Muscle of leg (tissue), 11 donors: ENCODE results near the gene NYNRIN. TPM values are rescaled to one million over a fixed set of nuclear protein-coding genes. Genes with fewer than 3 reads are reported as not detected.

Experiments
- DNase-seq: peaks from one replicate; pipeline ENCODE4 v3.0.0; 2013
- H3K27ac ChIP-seq: one replicate; pipeline ENCODE4 v1.5.1; 2013; ENCODE audit warnings: mild to moderate bottlenecking, low read length, control low read depth
- H3K27me3 ChIP-seq: one replicate; pipeline ENCODE4 v1.6.1; 2013; ENCODE audit warnings: low read length; ENCODE audit not compliant: control insufficient read depth, insufficient read depth
- H3K36me3 ChIP-seq: one replicate; pipeline ENCODE4 v1.6.1; 2013; ENCODE audit warnings: low read length; ENCODE audit not compliant: control insufficient read depth, insufficient read depth
- H3K4me1 ChIP-seq: one replicate; pipeline ENCODE4 v1.6.1; 2013; ENCODE audit warnings: low read length; ENCODE audit not compliant: control insufficient read depth, insufficient read depth
- H3K4me3 ChIP-seq: one replicate; pipeline ENCODE4 v1.5.1; 2013; ENCODE audit warnings: low read length, control low read depth
- H3K9me3 ChIP-seq: replicated peaks from 2 replicates; pipeline ENCODE4 v1.6.1; 2013; ENCODE audit warnings: low read depth, low read length; ENCODE audit not compliant: control insufficient read depth
- WGBS: methylation state at CpG from one replicate; pipeline ENCODE4 v1.1.5; 2013; ENCODE audit warnings: missing lambda C conversion rate; ENCODE audit not compliant: insufficient coverage; 5-methylcytosine and 5-hydroxymethylcytosine counted together
- polyA plus RNA-seq, 8 donors: library from polyadenylated mRNA; unstranded; fragments of 120-200 nt; gene quantifications; one replicate each; pipeline versions ENCODE4 v1.2.1 to v1.2.3, GENCODE V29; 2013; ENCODE audit warnings: inconsistent platforms in 1 of 8, low replicate concordance in 1 of 8; ENCODE audit not compliant: insufficient read length in 8 of 8, insufficient read depth in 1 of 8
- total RNA-seq: library from RNA; stranded (reverse); fragments of 120-200 nt; gene quantifications from one replicate; pipeline ENCODE4 v1.2.4, GENCODE V29; 2013

NYNRIN gene
- total and polyA plus RNA-seq, 9 donors, result 16.5 to 45.3 (median 29.5) TPM

GRCh38 chr14:24425704-24426103 lies 26.9 kb downstream of the NYNRIN start:
- DNase-seq, result peak; percentile 78
- Histone ChIP-seq H3K4me1 (peaks cover 14% of the 10 kb centered on the region), H3K4me3 (no peak overlapping the region), H3K27me3 (no peaks in the 10 kb centered on the region), H3K9me3 (no peaks in the 10 kb centered on the region), H3K36me3 (no peaks in the 10 kb centered on the region), H3K27ac (no peak overlapping the region)
- WGBS, result 20% methylated on average over 1 of the region's 3 CpGs

GRCh38 chr14:24426150-24426911 lies 27.5 kb downstream of the NYNRIN start:
- Histone ChIP-seq H3K4me1 (peaks cover 20% of the 10 kb centered on the region), H3K4me3 (no peak overlapping the region), H3K36me3 (peaks cover under 1% of the 10 kb centered on the region), H3K9me3 (no peaks in the 10 kb centered on the region), H3K27me3 (no peaks in the 10 kb centered on the region), H3K27ac (no peak overlapping the region)
- DNase-seq, result no peak
- WGBS, result 100% methylated on average over 1 of the region's 2 CpGs

- H3K4me1 ChIP-seq, result peaks cover 27% of the 10 kb centered on the region
- WGBS, result 18% methylated on average over 2 of the region's 8 CpGs
- no peak for DNase-seq
- peaks cover 7% of the 10 kb centered on the region for H3K36me3 ChIP-seq
- no peaks in the 10 kb centered on the region for H3K27me3 ChIP-seq
- no peak overlapping the region for H3K4me3 ChIP-seq
- no peaks in the 10 kb centered on the region for H3K9me3 ChIP-seq
- no peak overlapping the region for H3K27ac ChIP-seq
Measured at GRCh38 chr14:24426912-24427536, 28.2 kb downstream of the NYNRIN start.

- Histone ChIP-seq H3K4me1 (peaks cover 29% of the 10 kb centered on the region), H3K4me3 (no peak overlapping the region), H3K27me3 (no peaks in the 10 kb centered on the region), H3K9me3 (no peaks in the 10 kb centered on the region), H3K36me3 (peaks cover 15% of the 10 kb centered on the region), H3K27ac (no peak overlapping the region)
- WGBS, result 77% methylated on average over 17 of the region's 18 CpGs
- no peak for DNase-seq
Measured at GRCh38 chr14:24427537-24428508, 29.0 kb downstream of the NYNRIN start.

GRCh38 chr14:24428628-24429394 lies 30.0 kb downstream of the NYNRIN start:
- peaks cover 23% of the 10 kb centered on the region for H3K36me3 ChIP-seq
- no peaks in the 10 kb centered on the region for H3K9me3 ChIP-seq
- WGBS, result 83% methylated on average over 11 of the region's 18 CpGs
- peak; percentile 54 for DNase-seq
- no peak overlapping the region for H3K4me3 ChIP-seq
- peak overlapping the region; percentile 96 for H3K27ac ChIP-seq
- H3K27me3 ChIP-seq, result no peaks in the 10 kb centered on the region
- peaks cover 29% of the 10 kb centered on the region for H3K4me1 ChIP-seq

- Histone ChIP-seq H3K4me3 (peak within 1 kb of the TSS; percentile 63), H3K27me3 (no peaks in the 10 kb centered on the region), H3K9me3 (no peaks in the 10 kb centered on the region), H3K36me3 (peaks cover 28% of the 10 kb centered on the region), H3K4me1 (peaks cover 29% of the 10 kb centered on the region), H3K27ac (peak within 1 kb of the TSS; percentile 96)
- WGBS, result under 1% methylated on average over 55 of the region's 57 CpGs
- DNase-seq, result peak; percentile 98
Measured at GRCh38 chr14:24429395-24430142, 30.8 kb downstream of the NYNRIN start, which contains the start of the genes CBLN3 and KHNYN. Gene CBLN3 (minus strand): TSS chr14:24429668. CDS start chr14:24429054, 614 bp downstream. Gene KHNYN (plus strand): TSS chr14:24429954. CDS start chr14:24430731, 777 bp downstream.

- H3K27ac ChIP-seq, result peak overlapping the region; percentile 96
- WGBS, result under 1% methylated on average over 27 of the region's 28 CpGs
- peak overlapping the region; percentile 63 for H3K4me3 ChIP-seq
- H3K27me3 ChIP-seq, result no peaks in the 10 kb centered on the region
- H3K36me3 ChIP-seq, result peaks cover 34% of the 10 kb centered on the region
- peaks cover 29% of the 10 kb centered on the region for H3K4me1 ChIP-seq
- DNase-seq, result peak; percentile 92
- no peaks in the 10 kb centered on the region for H3K9me3 ChIP-seq
Measured at GRCh38 chr14:24430143-24430681, 31.4 kb downstream of the NYNRIN start.

GRCh38 chr14:24430682-24431568 lies 32.1 kb downstream of the NYNRIN start:
- Histone ChIP-seq H3K4me3 (peak overlapping the region; percentile 63), H3K36me3 (peaks cover 41% of the 10 kb centered on the region), H3K4me1 (peaks cover 30% of the 10 kb centered on the region), H3K27ac (peak overlapping the region; percentile 96), H3K9me3 (no peaks in the 10 kb centered on the region), H3K27me3 (no peaks in the 10 kb centered on the region)
- peak; percentile 67 for DNase-seq
- 45% methylated on average over 7 of the region's 19 CpGs for WGBS
